Activated CD4-positive, CD25-positive, alpha-beta regulatory T cell treated with anti-CD3 and anti-CD28 coated beads, Interleukin-2, amount 50 U/mL, for 16 hours (primary cell): ENCODE measurements around the gene PDK4.
"Not testable (repeated sequence)": the region's sequence is repeated elsewhere in the genome, so short reads cannot be mapped to it uniquely, and the experiment has no call there.

Experiments
- DNase-seq: peaks from one replicate; pipeline ENCODE4 v3.0.0-alpha.2; 2020; ENCODE audit warnings: low read depth, low spot score

Gene PDK4

DNA sequence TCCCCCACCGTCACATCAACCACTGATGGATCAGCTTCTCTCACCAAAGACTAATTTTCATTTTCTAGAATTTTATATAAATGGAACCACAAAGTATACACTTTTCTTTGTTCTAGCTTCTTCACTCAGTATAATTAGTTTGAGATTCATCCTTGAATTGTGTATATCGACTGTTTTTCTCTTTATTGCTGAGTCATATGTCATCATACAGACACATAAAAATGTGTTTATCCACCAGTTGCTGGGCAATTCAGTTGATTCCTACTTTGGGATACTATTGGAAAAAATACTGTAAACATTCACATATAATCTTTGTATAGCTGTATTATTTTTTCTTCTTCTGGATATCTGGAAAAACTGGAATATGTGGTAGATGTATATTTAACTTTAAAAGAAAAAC is 26.6 kb downstream of the PDK4 start:
- DNase-seq: no peak

DNA sequence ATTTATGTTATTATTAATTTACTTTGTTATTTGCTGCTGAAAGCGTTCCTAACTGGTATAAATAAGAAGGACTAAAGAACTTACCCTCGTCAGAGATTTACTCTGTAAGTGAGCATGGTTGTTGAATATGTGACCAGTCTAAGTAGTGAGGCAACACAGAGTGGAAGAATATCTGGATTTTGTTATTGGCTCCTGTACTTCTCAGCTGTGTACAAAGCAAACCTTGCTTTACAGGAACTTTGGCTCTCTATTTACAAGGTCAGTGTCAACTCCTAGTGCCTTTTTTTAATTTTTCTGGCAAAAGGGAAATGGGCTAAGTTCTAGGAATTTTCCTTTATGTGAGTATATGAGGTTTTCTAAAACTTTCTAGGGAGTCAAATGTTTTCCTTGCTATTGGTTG is 35.6 kb downstream of the PDK4 start:
- DNase-seq: no peak

DNA sequence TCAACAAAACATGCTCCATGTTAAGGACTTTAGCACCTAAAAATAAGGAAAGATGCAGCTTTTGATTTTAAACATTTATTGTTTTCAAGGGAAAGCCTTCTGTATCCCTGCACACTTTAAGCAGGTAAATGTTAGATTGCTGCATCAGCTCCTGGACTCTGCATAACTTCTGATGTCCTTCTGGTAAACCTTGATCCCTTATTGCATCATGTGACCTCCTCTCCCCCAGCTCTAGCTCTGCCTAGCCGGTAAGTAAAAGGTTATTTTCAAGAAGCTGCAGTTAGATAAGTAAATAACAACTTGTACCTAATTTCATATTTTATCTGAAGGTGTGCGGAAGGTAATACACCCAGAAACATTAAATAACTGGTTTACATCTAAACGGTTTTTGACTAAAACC is 37.5 kb downstream of the PDK4 start:
- no peak for DNase-seq

DNA sequence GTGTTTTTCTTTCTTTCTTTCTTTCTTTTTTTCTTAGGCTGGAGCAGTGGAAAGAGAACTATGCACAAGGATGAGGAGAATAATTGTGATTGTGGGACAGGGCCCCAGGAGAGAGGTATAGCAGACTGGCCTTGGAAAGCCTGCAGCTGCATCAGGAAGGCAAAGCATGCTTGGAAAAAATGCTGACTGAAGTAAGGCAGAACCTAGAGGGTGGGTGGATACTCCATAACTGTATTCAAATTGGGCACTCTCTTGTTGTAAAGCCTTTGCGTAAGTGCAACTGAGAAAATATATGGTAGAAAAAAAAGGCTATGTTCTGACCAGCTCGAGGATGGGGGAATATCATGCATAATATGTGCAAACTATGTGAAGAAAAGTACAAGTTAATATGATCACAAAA is 39.5 kb downstream of the PDK4 start:
- DNase-seq: no peak

DNA sequence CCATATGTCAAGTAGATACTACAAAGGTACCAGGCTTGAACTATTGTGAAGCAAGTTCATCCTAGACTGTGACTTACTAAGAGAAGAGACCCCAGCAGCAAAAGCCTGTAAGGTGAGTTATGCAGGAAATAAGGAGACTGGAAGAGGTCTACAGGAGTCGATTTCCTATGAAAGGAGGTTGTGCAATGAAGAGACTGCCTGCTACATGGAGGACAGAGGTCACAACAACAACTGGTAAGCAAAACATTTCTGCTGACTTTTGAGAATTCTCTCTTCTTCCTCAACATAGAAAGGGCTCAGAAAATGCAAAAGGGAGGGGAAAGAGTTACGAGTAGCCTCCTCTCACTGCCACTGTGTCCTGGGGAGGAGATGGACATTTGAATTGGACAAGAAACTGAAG is 42.4 kb downstream of the PDK4 start:
- no peak for DNase-seq

DNA sequence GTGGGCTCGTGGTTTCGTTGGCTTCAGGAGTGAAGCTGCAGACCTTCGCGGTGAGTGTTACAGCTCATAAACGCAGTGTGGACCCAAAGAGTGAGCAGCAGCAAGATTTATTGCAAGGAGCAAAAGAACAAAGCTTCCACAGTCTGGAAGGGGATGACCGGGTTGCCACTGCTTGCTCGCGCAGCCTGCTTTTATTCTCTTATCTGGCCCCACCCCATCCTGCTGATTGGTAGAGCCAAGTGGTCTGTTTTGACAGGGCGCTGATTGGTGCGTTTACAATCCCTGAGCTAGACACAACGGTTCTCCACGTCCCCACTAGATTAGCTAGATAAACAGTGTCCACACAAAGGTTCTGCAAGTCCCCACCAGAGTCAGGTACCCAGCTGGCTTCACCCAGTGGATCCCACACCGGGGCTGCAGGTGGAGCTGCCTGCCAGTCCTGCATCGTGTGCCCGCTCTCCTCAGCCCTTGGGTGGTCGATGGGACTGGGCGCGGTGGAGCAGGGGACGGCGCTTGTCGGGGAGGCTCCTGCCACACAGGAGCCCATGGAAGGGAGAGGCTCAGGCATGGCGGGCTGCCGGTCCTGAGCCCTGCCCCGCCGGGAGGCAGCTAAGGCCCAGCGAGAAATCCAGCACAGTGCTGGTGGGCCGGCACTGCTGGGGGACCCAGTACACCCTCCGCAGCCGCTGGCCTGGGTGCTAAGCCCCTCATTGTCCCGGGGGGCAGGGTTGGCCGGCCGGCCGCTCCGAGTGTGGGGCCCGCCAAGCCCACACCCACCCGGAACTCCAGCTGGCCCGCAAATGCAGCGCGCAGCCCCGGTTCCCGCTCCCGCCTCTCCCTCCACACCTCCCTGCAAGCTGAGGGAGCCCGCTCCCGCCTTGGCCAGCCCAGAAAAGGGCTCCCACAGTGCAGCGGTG is 44.0 kb downstream of the PDK4 start:
- not testable (repeated sequence) for DNase-seq

DNA sequence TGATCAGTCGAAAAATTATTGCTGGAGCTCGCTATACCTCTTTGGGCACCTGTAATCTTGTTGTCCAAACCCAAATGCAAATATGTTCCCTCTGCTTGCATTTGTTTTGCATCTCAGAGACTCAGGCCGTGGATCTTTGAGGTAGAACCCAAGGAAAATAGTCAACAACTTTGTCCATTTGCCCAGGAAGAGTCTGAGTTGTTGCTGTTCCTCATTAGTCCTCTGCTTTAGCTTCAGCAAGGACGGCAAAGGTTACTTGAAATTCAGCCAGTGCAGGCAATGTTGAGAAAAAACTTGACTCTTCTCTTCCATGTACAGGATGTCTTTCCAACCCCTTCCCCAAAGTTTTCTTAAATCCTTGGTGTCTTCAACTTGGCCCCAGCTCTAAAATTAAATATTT is 45.8 kb downstream of the PDK4 start:
- no peak for DNase-seq

DNA sequence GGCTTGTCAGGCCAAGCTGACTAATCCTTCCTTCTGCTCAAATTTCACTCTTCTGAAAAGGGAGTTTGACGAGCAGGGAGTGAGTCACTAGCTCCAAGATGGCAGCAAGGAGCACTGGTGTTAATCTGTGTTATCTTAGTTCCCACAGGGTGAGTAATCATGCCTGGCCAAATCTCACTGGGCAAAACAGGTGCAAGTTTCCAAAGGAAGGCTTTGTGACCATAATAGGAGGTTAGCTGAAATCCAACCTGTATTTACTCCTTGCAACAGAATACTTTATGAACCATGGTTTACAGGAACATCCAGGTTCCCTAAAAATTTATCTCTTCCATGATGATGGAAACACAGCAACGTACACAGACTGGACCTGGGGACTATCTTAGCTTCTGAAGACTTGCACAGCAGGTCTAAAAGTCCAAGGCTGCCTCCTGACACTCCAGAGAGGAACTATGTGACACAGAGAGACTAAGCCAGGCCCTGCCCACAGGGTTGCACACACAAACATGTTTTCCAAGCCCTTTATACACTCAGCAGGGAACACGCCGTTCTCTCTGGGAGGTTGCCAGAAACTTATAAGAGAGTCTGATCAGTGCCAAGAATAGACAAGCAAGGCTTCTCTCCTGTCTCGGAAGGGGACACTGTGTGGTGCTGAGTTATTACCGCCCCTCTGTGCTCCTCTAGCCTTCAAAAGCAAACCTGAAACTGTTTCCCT is 46.3 kb downstream of the PDK4 start:
- DNase-seq: no peak

DNA sequence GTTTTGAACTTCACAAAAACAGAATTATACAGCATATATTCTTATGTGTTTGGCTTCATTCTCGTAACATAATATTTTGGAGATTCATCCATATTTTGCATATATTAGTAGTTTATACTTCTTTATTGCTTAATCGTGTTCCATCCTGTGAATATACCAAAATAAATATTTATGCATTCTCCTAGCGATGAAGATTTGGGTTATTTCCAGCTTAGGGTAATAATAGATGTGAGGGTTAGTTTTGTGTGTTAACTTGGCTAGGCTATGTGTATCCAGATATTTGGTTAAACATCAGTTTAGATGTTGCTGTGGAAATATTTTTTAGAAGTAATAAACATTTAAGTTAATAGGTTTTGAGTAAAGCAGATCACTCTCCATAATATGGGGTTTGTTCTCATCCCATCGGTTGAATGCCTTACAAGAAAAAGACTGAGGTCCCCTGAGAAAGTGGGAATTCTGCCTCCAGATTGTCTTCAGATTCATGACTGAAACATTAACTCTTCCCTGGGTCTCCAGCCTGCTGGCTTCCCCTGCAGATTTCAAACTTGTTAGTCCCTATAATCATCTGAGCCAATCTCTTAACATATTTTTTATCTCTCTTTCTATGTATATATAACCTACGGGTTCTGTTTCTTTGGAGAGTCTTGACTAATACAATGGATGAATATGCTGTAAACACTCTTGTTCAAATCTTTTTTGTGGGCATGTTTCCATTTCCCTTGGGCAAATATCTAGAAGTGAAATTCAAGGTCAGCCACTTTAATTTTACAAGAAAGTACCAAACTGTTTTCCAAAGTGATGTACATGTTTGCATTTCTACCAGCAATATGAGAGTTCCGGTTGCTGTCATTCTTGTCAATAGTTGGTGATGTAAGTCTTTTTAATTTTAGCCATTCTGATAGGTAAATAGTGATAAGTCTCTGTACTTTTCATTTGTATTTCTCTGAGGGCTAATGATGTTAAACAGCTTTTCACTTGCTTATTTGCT is 48.7 kb downstream of the PDK4 start:
- DNase-seq: no peak

GRCh38 chr7:95546647-95547046 is 49.7 kb downstream of the PDK4 start:
- no peak for DNase-seq

DNA sequence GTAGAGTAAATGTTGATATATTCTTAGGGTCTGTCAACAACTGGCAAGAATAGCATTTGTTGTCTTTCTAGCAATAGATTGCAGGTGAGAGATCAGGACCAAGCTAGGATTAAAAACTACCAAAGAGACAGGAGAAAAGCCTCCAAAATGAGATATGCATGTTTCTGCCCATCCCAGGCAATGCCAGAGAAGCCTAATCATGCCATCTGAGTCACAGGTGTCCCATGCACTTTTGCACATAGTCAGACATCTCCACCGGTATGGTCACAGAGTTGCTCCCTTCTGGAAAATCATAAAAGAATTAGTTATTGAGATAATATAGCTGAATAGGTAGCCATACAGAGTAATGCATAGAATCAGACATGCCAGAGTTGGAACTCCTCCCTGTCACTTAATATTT is 50.6 kb downstream of the PDK4 start:
- no peak for DNase-seq

GRCh38 chr7:95545007-95545615 is 51.2 kb downstream of the PDK4 start:
- no peak for DNase-seq

GRCh38 chr7:95544171-95544570 is 52.1 kb downstream of the PDK4 start:
- DNase-seq: no peak

GRCh38 chr7:95543312-95543711 is 53.0 kb downstream of the PDK4 start:
- DNase-seq: no peak

DNA sequence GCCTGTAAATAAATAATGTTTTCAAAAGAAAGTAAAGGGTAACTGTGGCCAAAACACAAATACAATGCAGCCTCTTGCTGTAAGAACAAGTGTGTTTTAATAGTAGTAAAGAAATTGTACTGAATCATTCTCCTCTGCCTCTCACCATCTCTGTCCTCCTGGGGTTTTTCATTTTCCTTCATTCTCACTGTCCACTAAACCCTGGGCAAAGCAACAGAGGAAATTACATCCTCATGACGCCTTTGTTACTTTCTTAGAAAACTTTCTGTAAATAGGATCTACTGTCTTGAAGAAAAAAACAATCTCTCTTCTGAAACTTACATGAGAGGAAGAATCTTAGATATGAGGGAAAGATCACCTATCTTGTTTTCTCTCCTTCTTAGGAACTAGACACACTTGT is 56.0 kb downstream of the PDK4 start:
- DNase-seq: no peak

DNA sequence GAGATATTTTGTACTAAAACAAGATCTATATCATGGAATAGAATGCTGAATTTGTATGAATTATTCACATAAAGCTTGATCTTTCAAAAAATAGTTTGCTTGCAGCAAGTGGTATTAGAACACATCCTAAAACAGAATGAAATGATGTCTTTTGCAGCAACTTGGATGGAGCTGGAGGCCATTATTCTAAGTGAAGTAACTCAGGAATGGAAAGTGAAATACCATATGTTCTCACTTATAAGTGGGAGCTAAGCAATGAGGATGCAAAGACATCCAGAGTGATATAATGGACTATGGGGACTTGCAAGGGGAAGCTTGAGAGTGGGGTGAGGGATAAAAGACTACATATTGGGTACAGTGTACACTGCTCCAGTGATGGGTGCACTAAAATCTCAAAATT is 56.9 kb downstream of the PDK4 start:
- DNase-seq: no peak

GRCh38 chr7:95537468-95537867 is 58.8 kb downstream of the PDK4 start:
- DNase-seq: no peak

DNA sequence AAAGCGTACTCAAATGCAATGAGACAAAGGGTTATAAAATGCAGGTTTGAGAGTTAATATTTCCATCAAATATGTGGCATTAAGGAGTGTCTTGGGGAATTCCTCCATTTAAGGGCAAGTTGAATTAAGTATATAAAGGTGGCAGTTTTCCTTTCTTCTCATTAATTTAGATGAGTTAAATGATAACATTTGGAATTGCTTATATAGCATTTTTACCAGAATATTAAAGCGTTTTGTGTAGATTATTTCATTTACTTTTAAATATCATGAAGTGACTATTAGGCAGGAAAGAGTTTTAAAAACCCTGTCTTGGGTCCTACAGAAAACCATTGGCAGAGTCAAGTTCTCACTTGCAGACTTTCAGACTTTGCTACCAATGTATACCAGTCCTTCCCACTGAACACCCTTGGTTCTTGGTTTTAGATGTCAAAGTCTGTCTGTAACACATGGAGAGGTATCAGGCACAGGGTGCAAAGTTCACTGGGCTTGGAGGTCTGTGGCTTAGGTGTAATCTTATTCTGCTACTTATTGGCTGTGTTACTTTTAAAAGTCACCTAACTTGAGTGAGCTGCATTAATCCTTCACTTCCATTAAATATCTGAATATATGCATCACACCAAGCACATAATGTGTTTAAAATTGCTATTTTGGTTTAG is 59.5 kb downstream of the PDK4 start:
- no peak for DNase-seq

GRCh38 chr7:95535662-95536061 is 60.7 kb downstream of the PDK4 start:
- no peak for DNase-seq

DNA sequence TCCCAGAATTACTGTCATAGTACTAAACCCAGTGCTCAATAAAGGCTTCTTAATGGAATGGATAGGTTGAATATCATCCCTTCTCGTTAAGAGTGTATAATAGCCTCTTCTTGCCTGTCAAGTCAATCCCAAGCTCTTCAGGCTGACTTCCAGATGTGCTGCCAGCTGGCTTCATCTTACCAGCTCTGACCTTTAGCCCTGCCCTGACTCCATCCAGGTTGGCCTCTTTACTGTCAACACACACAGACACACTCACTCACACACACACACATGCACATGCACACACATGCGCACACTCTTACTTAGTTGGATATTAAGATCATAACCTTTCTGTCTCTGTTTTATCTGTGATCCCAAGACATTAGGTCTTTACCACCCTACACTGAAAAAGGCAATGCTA is 61.5 kb downstream of the PDK4 start:
- DNase-seq: no peak
